Hematopoietic multipotent progenitor cell (in vitro differentiated cells): ENCODE measurements around the gene PTGIR. TPM values are rescaled to one million over a fixed set of nuclear protein-coding genes. Genes with fewer than 3 reads are reported as not detected.

Source experiments
- DNase-seq, 3 donors: peaks; one replicate each; pipeline ENCODE4 v3.0.0-alpha.2; 2011 to 2015; ENCODE audit warnings: low read depth in 2 of 3, low spot score in 2 of 3
- total RNA-seq: library from RNA; depleted of rRNA; stranded (reverse); fragments of >200 nt; gene quantifications from one replicate; pipeline ENCODE4 v1.2.3, GENCODE V29; 2012

The PTGIR gene
- total RNA-seq, 1 donor = 4.3 TPM

GRCh38 chr19:46602392-46603194 lies 22.3 kb downstream of the PTGIR start:
- no peak for DNase-seq

- peak in 1 of 3 donors; percentile 22 for DNase-seq
Measured at GRCh38 chr19:46601318-46602224, 23.3 kb downstream of the PTGIR start, which contains the start of gene CALM3. Gene CALM3, plus strand, starts transcription at chr19:46601330. Its CDS starts 105 bp downstream, at chr19:46601435.

- peak; percentile 99 for DNase-seq
Measured at GRCh38 chr19:46600384-46601317, 24.2 kb downstream of the PTGIR start.

GRCh38 chr19:46599716-46600373 lies 25.0 kb downstream of the PTGIR start:
- DNase-seq = no peak

GRCh38 chr19:46598372-46598917 lies 26.4 kb downstream of the PTGIR start:
- DNase-seq = no peak

- DNase-seq = no peak
Measured at GRCh38 chr19:46596008-46596407, 28.9 kb downstream of the PTGIR start.

GRCh38 chr19:46591870-46592269 lies 33.0 kb downstream of the PTGIR start:
- DNase-seq = no peak

- no peak for DNase-seq
Measured at GRCh38 chr19:46591254-46591653, 33.6 kb downstream of the PTGIR start.

- DNase-seq = no peak
Measured at GRCh38 chr19:46587861-46588260, 37.0 kb downstream of the PTGIR start.

GRCh38 chr19:46586294-46586693 lies 38.6 kb downstream of the PTGIR start:
- DNase-seq = peak in 1 of 3 donors; percentile 22

- no peak for DNase-seq
Measured at GRCh38 chr19:46585539-46585938, 39.4 kb downstream of the PTGIR start.

- DNase-seq = no peak
Measured at GRCh38 chr19:46580247-46580646, 44.6 kb downstream of the PTGIR start.

- peak in 1 of 3 donors; percentile 57 for DNase-seq
Measured at GRCh38 chr19:46579361-46579879, 45.5 kb downstream of the PTGIR start.

- no peak for DNase-seq
Measured at GRCh38 chr19:46578450-46578849, 46.4 kb downstream of the PTGIR start.

- DNase-seq = no peak
Measured at GRCh38 chr19:46574533-46574932, 50.4 kb downstream of the PTGIR start.

GRCh38 chr19:46573679-46574498 lies 51.0 kb downstream of the PTGIR start:
- DNase-seq = no peak

- peak in 2 of 3 donors; percentile 44 to 56 for DNase-seq
Measured at GRCh38 chr19:46571495-46571894, 53.4 kb downstream of the PTGIR start.
